Stimulated activated CD8-positive, alpha-beta memory T cell treated with anti-CD3 and anti-CD28 coated beads, Interleukin-15, amount 100 ng/mL, for 24 hours (primary cell): Measurements from ENCODE around the gene PPL.
"Not testable (repeated sequence)": the region's sequence is repeated elsewhere in the genome, so short reads cannot be mapped to it uniquely, and the experiment has no call there.

Experiments used
- DNase-seq: peaks from one replicate; pipeline ENCODE4 v3.0.0-alpha.2; 2020; ENCODE audit warnings: low read depth

PPL gene

DNA sequence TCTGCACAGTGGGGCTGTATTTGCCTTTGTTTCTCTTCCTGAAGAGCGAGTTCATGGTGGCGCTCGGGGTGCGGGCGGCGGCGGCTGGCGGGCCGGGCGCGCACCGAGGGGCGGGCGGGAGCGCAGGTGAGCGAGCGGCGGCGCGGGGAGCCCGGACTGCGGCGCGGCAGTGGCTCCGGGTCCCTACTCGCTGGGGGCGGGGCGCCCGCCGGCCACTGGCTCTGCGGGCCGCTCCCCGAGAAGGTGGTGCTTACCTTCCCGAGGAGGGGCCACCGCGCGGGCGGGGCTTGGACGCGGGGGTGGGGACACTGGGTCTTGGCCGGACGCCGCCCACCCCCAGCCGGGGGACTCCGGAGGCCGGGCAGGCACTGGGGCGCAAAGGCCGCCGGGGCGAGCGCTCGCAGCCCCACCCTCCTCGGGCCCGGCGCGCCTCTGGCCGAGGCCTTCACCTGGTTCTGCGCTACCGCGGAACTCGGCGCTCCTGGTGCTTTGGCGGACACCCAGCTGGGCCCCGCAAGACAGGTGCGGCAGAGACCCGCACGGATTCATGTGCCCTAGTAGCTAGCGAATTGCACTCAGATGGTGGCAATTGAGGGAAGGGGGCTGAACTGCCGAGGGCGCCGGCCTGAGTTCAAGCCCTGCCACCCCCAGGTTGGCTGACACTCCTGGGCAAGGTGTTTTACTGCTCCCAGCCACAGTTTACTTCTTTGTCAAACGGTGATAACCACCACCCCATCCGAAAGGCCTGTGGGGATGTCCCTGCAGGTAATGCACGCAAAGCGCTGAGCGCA is at the start of gene PPL:
Gene PPL, minus strand, starts transcription at position 158 of the 791 bp plus-strand sequence. Its CDS starts 103 bp downstream, at position 55.
- no peak for DNase-seq

DNA sequence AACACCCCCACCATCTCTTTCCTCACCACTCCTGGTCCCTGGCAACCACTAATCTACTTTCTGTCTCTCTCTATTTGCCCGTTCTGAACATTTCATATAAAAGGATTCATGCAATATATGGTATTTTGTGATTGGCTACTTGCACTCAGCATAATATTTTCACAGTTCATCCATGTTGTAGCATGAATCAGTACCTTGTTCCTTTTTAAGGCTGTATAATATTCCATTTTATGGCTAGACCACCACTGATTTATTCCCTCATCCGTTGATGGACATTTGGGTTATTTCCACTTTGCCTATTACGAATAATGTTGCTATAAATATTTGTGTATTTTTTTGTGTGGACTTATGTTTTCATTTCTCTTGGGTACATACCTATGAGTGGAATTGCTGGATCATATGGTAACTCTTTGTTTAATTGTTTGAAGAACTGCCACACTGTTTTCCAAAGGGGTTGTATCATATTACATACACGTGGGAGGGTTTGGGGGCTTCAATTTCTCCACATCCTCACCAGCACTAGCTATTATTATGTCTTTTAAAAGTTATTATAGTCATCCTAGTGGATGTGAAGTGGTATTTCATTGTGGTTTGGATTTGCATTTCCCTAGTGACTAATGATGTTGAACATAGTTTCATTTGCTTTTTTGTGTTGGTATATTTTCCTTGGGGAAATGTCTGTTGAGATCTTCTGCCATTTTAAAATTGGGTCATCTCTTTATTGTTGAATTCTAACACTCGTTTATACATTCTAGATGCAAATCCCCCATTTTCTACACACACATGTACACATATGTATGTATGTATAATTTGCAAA is 47.4 kb upstream of the PPL start:
- DNase-seq, result no peak

- DNase-seq, result no peak
These were observed 45.3 kb upstream of the PPL start for GRCh38 chr16:4982056-4982867.

DNA sequence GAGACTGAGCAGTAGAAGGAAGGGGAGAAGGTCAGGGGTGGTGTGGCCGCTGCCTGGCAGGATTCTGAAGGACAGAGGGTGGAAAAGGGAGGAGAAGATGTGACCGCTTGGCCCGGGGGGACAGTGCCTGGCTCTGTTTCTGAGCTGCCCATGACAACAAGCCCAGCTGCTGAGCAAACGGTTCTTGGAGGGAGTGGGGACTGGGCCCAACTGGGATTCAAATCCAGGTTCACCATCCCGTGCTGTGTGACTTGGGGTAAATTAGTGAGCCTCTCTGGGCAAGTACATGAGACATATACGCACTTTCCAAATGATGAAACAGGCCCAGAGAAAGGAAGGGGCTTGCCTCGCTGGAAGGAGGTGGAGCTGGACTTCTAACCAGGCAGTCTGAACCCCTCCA is 44.5 kb upstream of the PPL start:
- no peak for DNase-seq

GRCh38 chr16:4980691-4981090 is 43.7 kb upstream of the PPL start:
- DNase-seq, result no peak

DNA sequence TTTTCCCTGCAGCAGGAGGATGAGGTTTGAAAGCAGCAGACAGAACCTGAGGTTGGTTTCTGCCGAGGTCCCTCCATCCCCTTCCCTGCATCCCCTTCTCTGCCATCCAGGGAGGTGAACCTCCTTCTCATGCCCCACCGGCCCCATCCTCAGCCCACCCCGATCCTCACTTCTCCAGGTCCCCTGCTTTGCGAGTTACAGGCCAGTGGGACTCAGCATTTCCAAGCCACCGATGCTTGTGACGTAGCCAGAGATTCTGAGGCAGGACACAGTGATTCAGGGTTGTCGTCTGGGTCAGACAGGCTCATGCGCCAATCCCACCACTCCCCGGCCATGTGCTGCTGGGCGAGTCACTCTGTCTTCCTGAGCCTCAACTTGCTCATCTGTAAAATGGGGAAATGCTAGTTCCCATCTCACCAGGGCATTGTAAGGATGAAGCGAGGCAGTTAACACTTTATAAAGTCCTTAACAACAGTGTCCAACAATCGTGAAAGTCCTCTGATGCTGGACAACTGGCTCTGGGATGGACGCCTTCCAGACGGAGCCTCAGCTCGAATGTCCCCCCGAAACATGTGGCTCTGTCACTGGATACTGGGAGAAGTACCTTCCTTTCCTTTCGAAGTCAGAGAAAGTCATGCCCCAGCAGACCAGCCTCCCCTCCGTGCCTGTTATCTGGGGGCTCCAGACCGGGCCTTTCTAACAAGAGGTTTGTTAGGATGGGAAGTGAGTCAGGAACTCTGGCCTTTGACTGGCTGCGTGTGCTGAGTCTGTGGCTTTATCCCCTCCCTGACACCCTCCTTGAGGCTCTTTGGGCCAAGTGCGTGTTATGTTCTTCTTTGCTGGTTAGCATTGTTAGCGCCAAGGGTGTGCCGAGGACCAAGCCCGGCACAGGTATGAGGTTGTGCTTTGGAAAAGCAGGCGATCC is 43.0 kb upstream of the PPL start:
- no peak for DNase-seq

DNA sequence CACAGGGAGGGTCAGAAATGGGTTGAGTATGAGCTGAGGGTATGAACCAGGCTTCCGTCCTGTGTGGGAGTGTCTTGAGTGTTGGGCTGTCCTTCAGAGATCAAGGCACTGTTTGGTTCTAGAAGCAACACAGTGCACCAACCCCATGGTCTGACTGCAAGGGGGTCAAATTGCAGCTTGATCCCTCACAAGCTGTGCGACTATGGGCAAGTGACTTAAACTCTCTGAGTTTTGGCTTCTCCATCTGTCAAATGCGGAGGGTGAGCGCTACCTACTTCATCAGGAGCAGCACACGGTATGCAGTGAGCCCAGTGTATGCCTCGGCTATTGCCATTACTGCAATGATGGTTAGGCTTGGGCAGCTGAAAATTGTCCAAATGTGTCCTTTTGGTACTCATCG is 42.2 kb upstream of the PPL start:
- no peak for DNase-seq

- DNase-seq, result no peak
These were observed 39.7 kb upstream of the PPL start for GRCh38 chr16:4976611-4977145.

GRCh38 chr16:4976079-4976478 is 39.1 kb upstream of the PPL start:
- no peak for DNase-seq

DNA sequence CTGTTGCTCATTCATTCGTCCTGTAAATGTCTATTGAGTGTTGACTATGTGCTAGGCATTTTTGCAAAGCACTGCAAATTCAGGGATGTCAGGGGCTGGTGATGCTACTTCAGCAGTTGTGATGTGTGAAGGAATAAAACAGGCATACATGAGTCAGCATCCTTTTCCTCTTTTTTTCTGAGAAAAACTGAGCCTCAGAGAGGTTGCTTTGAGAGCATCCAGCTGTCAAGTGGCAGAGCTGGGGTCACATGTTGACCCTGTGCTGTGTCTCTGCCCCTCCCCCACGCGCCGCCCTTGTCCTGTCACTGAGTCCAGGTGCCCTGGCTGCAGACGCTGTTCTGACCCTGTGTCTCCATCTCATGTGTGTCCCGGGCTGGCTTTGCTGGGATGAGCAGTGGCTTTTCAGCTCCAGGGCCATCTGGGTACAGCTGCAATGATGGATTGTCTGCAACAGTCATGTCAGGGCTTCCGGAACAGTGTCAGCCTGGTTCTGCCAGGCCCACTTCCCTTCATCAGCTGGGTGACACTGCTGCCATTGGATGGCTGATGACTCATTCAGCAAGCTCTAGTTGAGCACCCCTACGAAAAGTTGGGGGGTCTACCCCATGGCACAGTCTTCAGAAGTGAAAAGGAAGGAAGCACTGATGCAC is 36.1 kb upstream of the PPL start:
- DNase-seq, result no peak

- no peak for DNase-seq
These were observed 33.1 kb upstream of the PPL start for GRCh38 chr16:4970010-4970409.

- no peak for DNase-seq
These were observed 32.0 kb upstream of the PPL start for GRCh38 chr16:4968879-4969483.

DNA sequence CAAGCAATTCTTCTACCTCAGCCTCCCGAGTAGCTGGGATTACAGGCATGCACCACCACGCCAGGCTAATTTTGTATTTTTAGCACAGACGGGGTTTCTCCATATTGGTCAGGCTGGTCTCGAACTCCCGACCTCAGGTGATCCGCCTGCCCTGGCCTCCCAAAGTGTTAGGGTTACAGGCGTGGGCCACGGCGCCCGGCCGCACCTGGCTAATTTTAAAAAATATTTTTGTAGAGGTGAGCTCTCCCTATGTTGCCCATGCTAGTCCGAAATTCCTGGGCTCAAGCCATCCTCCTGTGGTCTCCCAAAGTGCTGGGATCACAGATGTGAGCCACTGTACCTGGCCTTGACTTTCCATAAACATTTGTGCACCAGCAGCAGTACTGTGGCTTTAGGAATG is 31.3 kb upstream of the PPL start:
- not testable (repeated sequence) for DNase-seq

DNA sequence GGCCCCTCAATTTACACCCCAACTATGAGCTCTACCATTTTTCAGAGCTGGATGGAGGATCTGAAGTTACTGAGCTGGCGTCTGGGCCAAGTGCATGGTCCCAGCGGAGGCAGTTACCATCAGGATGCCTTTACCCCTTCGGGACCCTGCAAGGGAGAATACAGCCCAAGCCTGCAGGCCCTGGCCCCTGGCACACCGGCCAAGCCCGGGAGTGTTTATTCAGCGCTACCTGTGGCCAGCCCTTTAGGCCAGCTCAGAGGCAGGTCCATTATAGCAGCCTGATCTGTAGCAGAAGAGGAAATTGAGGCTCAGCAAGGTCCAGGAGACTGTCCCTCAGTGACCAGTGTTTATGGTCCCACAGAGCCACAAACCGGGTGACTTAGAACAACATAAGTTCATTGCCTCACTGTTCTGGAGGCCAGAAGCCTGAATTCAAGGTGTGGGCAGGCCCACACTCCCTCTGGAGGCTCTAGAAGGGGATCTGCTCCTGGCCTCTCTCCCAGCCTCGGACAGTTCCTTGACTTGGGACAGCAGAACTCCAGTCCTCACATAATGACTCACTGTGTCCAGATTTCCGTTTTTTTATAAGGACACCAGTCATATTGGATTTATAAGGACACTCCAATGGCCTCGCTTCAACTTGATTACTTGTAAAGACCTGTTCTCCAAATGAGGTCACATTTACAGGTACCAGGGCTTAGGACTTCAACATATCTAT is 29.9 kb upstream of the PPL start:
- no peak for DNase-seq

- DNase-seq, result not testable (repeated sequence)
These were observed 26.6 kb upstream of the PPL start for GRCh38 chr16:4963527-4963926.

- no peak for DNase-seq
These were observed 25.8 kb upstream of the PPL start for GRCh38 chr16:4962716-4963115.

DNA sequence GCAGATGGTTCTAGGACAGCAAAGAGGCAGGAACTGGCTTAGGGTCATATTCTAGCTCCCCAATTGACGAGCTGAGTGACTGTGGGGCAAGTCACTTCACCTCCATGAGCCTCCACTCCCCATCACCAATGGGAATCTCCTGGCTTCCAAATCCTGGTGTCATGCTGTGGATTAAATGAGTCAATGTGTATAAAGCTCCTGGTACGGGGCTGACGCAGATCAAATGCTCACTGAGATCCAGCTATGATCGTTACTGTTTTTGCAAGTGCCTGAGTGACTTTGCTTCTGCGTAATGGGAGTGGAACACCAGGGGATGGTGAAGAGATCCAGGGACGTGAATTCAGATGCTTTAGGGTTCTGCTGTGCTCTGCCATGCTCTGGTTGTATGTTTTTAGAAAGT is 23.6 kb upstream of the PPL start:
- no peak for DNase-seq

- DNase-seq, result no peak
These were observed 21.8 kb upstream of the PPL start for GRCh38 chr16:4958510-4959438.
